Stimulated activated CD4-positive, alpha-beta T cell treated with anti-CD3 and anti-CD28 coated beads, Interleukin-1b, Interleukin-23, amount 100 ng/mL, for 4 hours (primary cell): ENCODE measurements around the gene ZNF292.
"Not testable (repeated sequence)": the region's sequence is repeated elsewhere in the genome, so short reads cannot be mapped to it uniquely, and the experiment has no call there.

ENCODE experiments used
- DNase-seq, 2 donors: peaks; one replicate each; pipeline ENCODE4 v3.0.0-alpha.2; 2020; ENCODE audit warnings: low read depth in 2 of 2

The ZNF292 gene

GRCh38 chr6:87161299-87161698, 5.9 kb downstream of the ZNF292 start:
- no peak for DNase-seq

- DNase-seq, result no peak
Measured at GRCh38 chr6:87164004-87164403, 8.6 kb downstream of the ZNF292 start.

GRCh38 chr6:87164506-87164905, 9.1 kb downstream of the ZNF292 start:
- DNase-seq, result no peak

GRCh38 chr6:87165185-87165584, 9.8 kb downstream of the ZNF292 start:
- no peak for DNase-seq

GRCh38 chr6:87171938-87172633, 16.7 kb downstream of the ZNF292 start:
- DNase-seq, result no peak

GRCh38 chr6:87174078-87174579, 18.8 kb downstream of the ZNF292 start:
- no peak for DNase-seq

GRCh38 chr6:87176493-87176892, 21.1 kb downstream of the ZNF292 start:
- DNase-seq, result no peak

- no peak for DNase-seq
Measured at GRCh38 chr6:87180105-87180728, 24.9 kb downstream of the ZNF292 start.

GRCh38 chr6:87181903-87182302, 26.5 kb downstream of the ZNF292 start:
- DNase-seq, result no peak

GRCh38 chr6:87182321-87182720, 27.0 kb downstream of the ZNF292 start:
- DNase-seq, result no peak

GRCh38 chr6:87182940-87183339, 27.6 kb downstream of the ZNF292 start:
- DNase-seq, result no peak

- DNase-seq, result no peak
Measured at GRCh38 chr6:87183687-87184086, 28.3 kb downstream of the ZNF292 start.

- DNase-seq, result no peak
Measured at GRCh38 chr6:87184762-87185250, 29.4 kb downstream of the ZNF292 start.

- DNase-seq, result no peak
Measured at GRCh38 chr6:87196275-87196842, 41.0 kb downstream of the ZNF292 start.

- DNase-seq, result no peak
Measured at GRCh38 chr6:87197547-87197946, 42.2 kb downstream of the ZNF292 start.

GRCh38 chr6:87198022-87198810, 42.9 kb downstream of the ZNF292 start:
- not testable (repeated sequence) for DNase-seq

- DNase-seq, result no peak
Measured at GRCh38 chr6:87199787-87200186, 44.4 kb downstream of the ZNF292 start.

GRCh38 chr6:87200469-87201175, 45.3 kb downstream of the ZNF292 start:
- DNase-seq, result no peak

GRCh38 chr6:87203448-87204023, 48.2 kb downstream of the ZNF292 start:
- no peak for DNase-seq

GRCh38 chr6:87209812-87210211, 54.4 kb downstream of the ZNF292 start:
- DNase-seq, result no peak

GRCh38 chr6:87210979-87211378, 55.6 kb downstream of the ZNF292 start:
- DNase-seq, result no peak
